GM21528 (cell line): ENCODE data around the gene TRIM72.
"Not testable (repeated sequence)": the region's sequence is repeated elsewhere in the genome, so short reads cannot be mapped to it uniquely, and the experiment has no call there.

Experiments used
- ATAC-seq: cut with Tn5 transposase; IDR thresholded peaks from one replicate; pipeline ENCODE4 v1.9.1; 2021; ENCODE audit warnings: mild to moderate bottlenecking, moderate library complexity; ENCODE audit not compliant: unreplicated experiment, low FRiP score

TRIM72 gene

GRCh38 chr16:31213342-31213741, 577 bp upstream of the TRIM72 start:
- ATAC-seq = no peak

GRCh38 chr16:31214708-31215286, 878 bp downstream of the TRIM72 start:
- no peak for ATAC-seq

- no peak for ATAC-seq
Measured at GRCh38 chr16:31215287-31216162, 1.6 kb downstream of the TRIM72 start.

- ATAC-seq = no peak
Measured at GRCh38 chr16:31216422-31217135, 2.7 kb downstream of the TRIM72 start, which contains the start of gene PYDC1. Gene PYDC1, minus strand, starts transcription at chr16:31217135. Its CDS starts 107 bp downstream, at chr16:31217028.

- no peak for ATAC-seq
Measured at GRCh38 chr16:31217136-31217530, 3.2 kb downstream of the TRIM72 start.

- no peak for ATAC-seq
Measured at GRCh38 chr16:31219154-31219741, 5.3 kb downstream of the TRIM72 start.

- ATAC-seq = no peak
Measured at GRCh38 chr16:31221357-31222160, 7.6 kb downstream of the TRIM72 start.

- ATAC-seq = no peak
Measured at GRCh38 chr16:31223044-31223443, 9.1 kb downstream of the TRIM72 start.

- ATAC-seq = no peak
Measured at GRCh38 chr16:31224092-31224955, 10.4 kb downstream of the TRIM72 start.

- ATAC-seq = no peak
Measured at GRCh38 chr16:31225193-31225592, 11.3 kb downstream of the TRIM72 start.

GRCh38 chr16:31228206-31228605, 14.3 kb downstream of the TRIM72 start:
- no peak for ATAC-seq

GRCh38 chr16:31229501-31229900, 15.6 kb downstream of the TRIM72 start:
- ATAC-seq = no peak

GRCh38 chr16:31238041-31238440, 24.1 kb downstream of the TRIM72 start:
- ATAC-seq = no peak

GRCh38 chr16:31242206-31242605, 28.3 kb downstream of the TRIM72 start:
- no peak for ATAC-seq

GRCh38 chr16:31243734-31244670, 30.1 kb downstream of the TRIM72 start:
- no peak for ATAC-seq

GRCh38 chr16:31245598-31245997, 31.7 kb downstream of the TRIM72 start:
- ATAC-seq = not testable (repeated sequence)

GRCh38 chr16:31246296-31246695, 32.4 kb downstream of the TRIM72 start:
- ATAC-seq = no peak

GRCh38 chr16:31248344-31248743, 34.4 kb downstream of the TRIM72 start:
- ATAC-seq = no peak
